Stimulated activated CD4-positive, alpha-beta T cell treated with anti-CD3 and anti-CD28 coated beads, TNF-alpha, amount 100 ng/mL, for 48 hours (primary cell): Measurements from ENCODE around the gene ZNF502.

ENCODE experiments used
- DNase-seq, 3 donors: peaks; one replicate each; pipeline ENCODE4 v3.0.0-alpha.2; 2020; ENCODE audit warnings: low read depth in 3 of 3

ZNF502 gene

GRCh38 chr3:44771424-44772098 lies 59.1 kb downstream of the ZNF502 start:
- DNase-seq = no peak

- DNase-seq = no peak
These were observed 59.6 kb downstream of the ZNF502 start for GRCh38 chr3:44772099-44772442.
